ENCODE results near the gene HOXA5. TPM values are rescaled to one million over a fixed set of nuclear protein-coding genes. Genes with fewer than 3 reads are reported as not detected.

Gene HOXA5
- total and polyA plus RNA-seq, 10 of the 15 experiments (the other 5 are each of a cell fraction or from before 2014, with no cell fraction given): 0.05 to 0.13 TPM; not detected in 8

DNA sequence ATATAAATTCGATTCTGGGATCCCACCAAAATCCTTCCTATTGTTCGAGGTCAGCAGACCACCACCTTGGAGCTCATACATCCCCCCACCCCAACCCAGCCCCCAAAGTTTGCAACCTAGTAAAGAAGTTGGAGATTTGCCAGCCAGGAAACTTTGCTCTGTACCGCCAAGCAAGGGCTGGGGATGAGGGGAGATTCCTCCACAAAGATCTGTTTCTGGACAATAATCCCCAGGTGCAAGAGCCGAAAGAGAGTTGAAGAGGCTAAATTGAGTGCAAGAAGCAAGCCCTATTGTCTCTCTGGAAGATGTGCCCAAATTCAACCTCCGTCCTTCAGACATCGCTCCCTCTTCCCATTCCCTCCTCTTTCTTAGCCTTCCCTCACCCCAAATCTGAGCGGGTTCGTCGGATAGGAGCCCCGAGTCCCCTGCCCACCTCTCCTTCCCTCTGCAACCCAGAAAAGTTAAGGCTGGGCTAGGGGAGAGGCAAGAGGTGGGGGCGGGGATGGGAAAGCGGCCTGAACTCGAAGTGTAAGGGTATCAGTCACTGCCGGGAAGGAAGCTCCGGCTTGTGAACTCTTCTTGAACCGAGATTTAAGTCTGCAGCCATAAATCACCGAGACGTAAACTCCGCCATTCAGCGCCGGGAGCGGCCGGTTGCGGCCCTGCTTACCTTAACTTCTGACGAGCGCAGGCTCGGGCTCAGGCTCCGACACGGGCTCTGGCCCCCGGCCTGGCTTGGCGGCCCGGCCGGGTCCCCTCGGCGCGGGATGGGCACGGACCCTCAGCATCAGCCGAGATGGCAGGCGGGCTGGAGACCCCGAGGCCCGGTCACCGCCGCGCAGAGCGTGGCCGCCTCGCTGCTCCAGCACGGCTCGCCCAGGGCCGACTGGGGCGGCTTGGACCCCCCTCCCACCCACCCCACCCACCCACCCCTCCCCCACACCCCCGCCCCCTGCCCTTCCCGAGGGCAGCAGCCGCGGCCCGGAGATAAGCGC, 30.2 kb downstream of the HOXA5 start:
- Histone ChIP-seq H2AFZ (ENCODE audit: control insufficient read depth, low read depth, low read length) (no peak overlapping the region), H3K4me2 (ENCODE audit: control insufficient read depth, insufficient read depth) (no peak overlapping the region), H3K27me3 (replicated peaks in 1 of 2; ENCODE audit: control insufficient read depth in 2 of 2, insufficient read depth in 2 of 2, low read length in 1 of 2) (no peaks in the 10 kb centered on the region), H3K9ac (ENCODE audit: control insufficient read depth, insufficient read depth, low read length) (no peak overlapping the region), H3K27ac (ENCODE audit: control insufficient read depth, insufficient read depth) (no peak overlapping the region), H4K20me1 (ENCODE audit: control insufficient read depth, insufficient read depth) (no peaks in the 10 kb centered on the region; the same call in 1 of the 2 replicates), H3K79me2 (ENCODE audit: control insufficient read depth, insufficient read depth, low read length) (no peaks in the 10 kb centered on the region), H3K9me3 (replicated peaks; ENCODE audit: control insufficient read depth, insufficient read depth, low read length) (no peaks in the 10 kb centered on the region), H3K36me3 (ENCODE audit: control insufficient read depth in 2 of 2, insufficient read depth in 2 of 2, low read length in 1 of 2) (no peaks in the 10 kb centered on the region), H3K4me3 (no peak overlapping the region), H3K4me1 (ENCODE audit: control insufficient read depth, insufficient read depth, low read length) (no peaks in the 10 kb centered on the region)
- intact Hi-C loops (cut with micrococcal nuclease; ENCODE audit: unreplicated experiment): no loop called here
- ATAC-seq (no peak), DNase-seq (ENCODE audit: low read depth, low spot score) (no peak), FAIRE-seq (no peak)
- WGBS (ENCODE audit: insufficient coverage, insufficient replicate concordance, low lambda C conversion rate, missing lambda C conversion rate): 72% methylated on average over 33 of the region's 57 CpGs
- TF ChIP-seq NR2F1 (conservative IDR thresholded peaks at IDR 0.05) (no peak), SIN3A (IDR thresholded peaks at IDR 0.05; ENCODE audit: low read depth, low read length) (no peak), SP1 (IDR thresholded peaks at IDR 0.05; ENCODE audit: low read depth, low read length) (no peak), JUND (IDR thresholded peaks at IDR 0.05; ENCODE audit: low read depth, low read length) (no peak)
- BruUV-seq (replicated peaks): no TSS peak
- CTCF ChIA-PET: no interaction called here
- POLR2A ChIA-PET: no interaction called here
- RAD21 ChIA-PET (ENCODE audit: unreplicated experiment): no interaction called here
- SMC1A ChIA-PET (ENCODE audit: uncharacterized antibody, unreplicated experiment): no interaction called here
- in situ Hi-C loops (cut with MboI): no loop called here

DNA sequence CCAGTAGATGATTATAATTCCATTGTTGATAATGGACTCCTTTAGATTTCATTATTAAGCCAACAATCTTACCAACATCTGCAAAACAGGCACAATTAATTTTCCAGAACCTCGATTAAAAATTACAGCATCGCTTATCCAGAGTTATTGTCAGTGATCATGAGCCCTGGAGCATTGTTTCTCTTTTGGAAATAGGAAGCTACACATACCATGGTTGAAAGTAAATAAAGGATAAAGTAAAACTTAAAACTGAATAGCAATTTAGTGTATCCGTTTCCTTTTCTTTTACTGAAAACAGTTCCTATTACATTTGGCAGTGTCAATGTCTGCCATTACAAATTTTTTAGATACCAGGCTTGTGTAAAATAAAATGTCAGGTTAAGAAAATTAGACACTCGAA, 31.1 kb downstream of the HOXA5 start:
- Histone ChIP-seq H3K79me2 (ENCODE audit: control insufficient read depth, insufficient read depth, low read length) (no peaks in the 10 kb centered on the region), H3K9me3 (replicated peaks; ENCODE audit: control insufficient read depth, insufficient read depth, low read length) (no peaks in the 10 kb centered on the region), H3K36me3 (ENCODE audit: control insufficient read depth in 2 of 2, insufficient read depth in 2 of 2, low read length in 1 of 2) (no peaks in the 10 kb centered on the region), H3K4me2 (ENCODE audit: control insufficient read depth, insufficient read depth) (no peak overlapping the region), H4K20me1 (ENCODE audit: control insufficient read depth, insufficient read depth) (no peaks in the 10 kb centered on the region; the same call in 1 of the 2 replicates), H3K4me3 (no peak overlapping the region), H3K9ac (ENCODE audit: control insufficient read depth, insufficient read depth, low read length) (no peak overlapping the region), H3K4me1 (ENCODE audit: control insufficient read depth, insufficient read depth, low read length) (no peaks in the 10 kb centered on the region), H2AFZ (ENCODE audit: control insufficient read depth, low read depth, low read length) (no peak overlapping the region), H3K27ac (ENCODE audit: control insufficient read depth, insufficient read depth) (no peak overlapping the region), H3K27me3 (replicated peaks in 1 of 2; ENCODE audit: control insufficient read depth in 2 of 2, insufficient read depth in 2 of 2, low read length in 1 of 2) (no peaks in the 10 kb centered on the region)
- WGBS (ENCODE audit: insufficient coverage, insufficient replicate concordance, low lambda C conversion rate, missing lambda C conversion rate): 55% methylated on average over 4 of the region's 4 CpGs
- POLR2A ChIA-PET: no interaction called here
- DNase-seq (ENCODE audit: low read depth, low spot score): no peak
- RAD21 ChIA-PET (ENCODE audit: unreplicated experiment): no interaction called here
- FAIRE-seq: no peak
- no peak for ATAC-seq
- intact Hi-C loops (cut with micrococcal nuclease; ENCODE audit: unreplicated experiment): no loop called here
- CTCF ChIA-PET: no interaction called here
- BruUV-seq (replicated peaks): no TSS peak
- TF ChIP-seq BHLHE40 (IDR thresholded peaks at IDR 0.05; ENCODE audit: borderline replicate concordance in 1 of 2, low read depth in 2 of 2, low read length in 1 of 2) (no peak), SMARCA5 (IDR thresholded peaks at IDR 0.05) (no peak)
- in situ Hi-C loops (cut with MboI): no loop called here
- SMC1A ChIA-PET (ENCODE audit: uncharacterized antibody, unreplicated experiment): no interaction called here
